ENCODE measurements around the gene BMF.

GRCh38 chr15:40151499-40151898 is 42.8 kb upstream of the BMF start:
- TF ChIP-seq POLR2A (IDR thresholded peaks at IDR 0.05; ENCODE audit: low read depth, low read length) (no peak), POLR2AphosphoS5 (IDR thresholded peaks at IDR 0.05; ENCODE audit: insufficient read depth, low read depth, low read length) (no peak), EZH2 (IDR thresholded peaks at IDR 0.05; ENCODE audit: borderline replicate concordance, low read depth, low read length, severe bottlenecking) (no peak), CTCF (IDR thresholded peaks at IDR 0.05; ENCODE audit: extremely low read depth in 1 of 2, insufficient read depth in 1 of 2, low read depth in 1 of 2, low read length in 2 of 2) (no peak), GATA2 (IDR thresholded peaks at IDR 0.05; ENCODE audit: insufficient read depth, insufficient read length, low read depth, low read length) (no peak), MAX (IDR thresholded peaks at IDR 0.05; ENCODE audit: insufficient read depth, insufficient read length) (no peak), FOS (IDR thresholded peaks at IDR 0.05; ENCODE audit: borderline replicate concordance, insufficient read depth, low read length) (no peak), MYC (IDR thresholded peaks at IDR 0.05; ENCODE audit: low read depth, low read length) (no peak), JUN (IDR thresholded peaks at IDR 0.05; ENCODE audit: borderline replicate concordance, insufficient read depth, insufficient read length, low read depth) (no peak)

Measured in endothelial cell of umbilical vein (primary cell).